K562 (cell line): ENCODE results near the gene CUL1. TPM values are rescaled to one million over a fixed set of nuclear protein-coding genes. Genes with fewer than 3 reads are reported as not detected.

Experiments
- ATAC-seq: fragments of 200-7000 bp; cut with Tn5 transposase; 3 replicates; pipeline ENCODE4 v1.9.1; 2020; ENCODE audit warnings: moderate library complexity
- BruUV-seq: library from RNA; stranded (reverse); fragments of 400-500 nt; replicated peaks from 2 replicates; lab custom pipeline; 2021; lab: Mats Ljungman, UMichigan
- CTCF ChIA-PET: fragments of 300-600 bp; formaldehyde crosslinking; extraction: SDS; loops from one replicate; lab custom pipeline; 2021; ENCODE audit warnings: low intra/inter-chr PET ratio; lab: Yijun Ruan, JAX
- POLR2A ChIA-PET: fragments of 300-600, 350-650 bp; sonication (Branson Sonifier 250); formaldehyde crosslinking; extraction: SDS; loops from one replicate; lab custom pipeline; 2021; ENCODE audit warnings: antibody characterized with exemption, inconsistent platforms; lab: Yijun Ruan, JAX
- DNase-seq, 4 experiments: peaks; one replicate each; pipeline versions ENCODE4 v3.0.0 to v3.0.0-alpha.2; 2011 to 2018; ENCODE audit warnings: low spot score in 3 of 4, mixed read lengths in 3 of 4; ENCODE audit errors: extremely low read depth in 1 of 4
- FAIRE-seq: peaks from 2 replicates; lab custom pipeline; 2011; peaks lifted over from hg19 to GRCh38; lab: Jason Lieb, UNC
- H2AFZ ChIP-seq: 2 replicates; pipeline ENCODE4 v1.6.0; 2011; ENCODE audit warnings: low read depth, low read length, control low read depth, inconsistent platforms
- H3K27ac ChIP-seq: fragments of 200-600 bp; 3 replicates; pipeline ENCODE4 v1.8.0; 2011; ENCODE audit warnings: low read depth, mild to moderate bottlenecking, control low read depth, inconsistent platforms, low read length, moderate library complexity, mixed read lengths; ENCODE audit errors: extremely low read depth
- H3K27me3 ChIP-seq, 2 experiments: fragments of 300-600 bp in 1 of 2; 2 replicates in 1 of 2; 3 replicates in 1 of 2; pipeline versions ENCODE4 v1.6.0 to v1.8.0; 2011; ENCODE audit warnings: inconsistent platforms in 2 of 2, low read length in 2 of 2, mild to moderate bottlenecking in 1 of 2, mixed read lengths in 1 of 2, moderate library complexity in 1 of 2; ENCODE audit not compliant: control insufficient read depth in 2 of 2, insufficient read depth in 2 of 2
- H3K36me3 ChIP-seq: fragments of 300-600 bp; 3 replicates; pipeline ENCODE4 v1.8.0; 2011; ENCODE audit warnings: mild to moderate bottlenecking, low read length, inconsistent platforms; ENCODE audit not compliant: control insufficient read depth, insufficient read depth
- H3K4me1 ChIP-seq, 2 experiments: fragments of 200-600 bp in 1 of 2; replicated peaks in 1 of 2; 2 replicates in 1 of 2; 3 replicates in 1 of 2; pipeline versions ENCODE4 v1.5.1 to v1.8.0; 2011; ENCODE audit warnings: inconsistent platforms in 2 of 2, low read length in 2 of 2, mild to moderate bottlenecking in 1 of 2, mixed read lengths in 1 of 2, moderate library complexity in 1 of 2; ENCODE audit not compliant: control insufficient read depth in 2 of 2, insufficient read depth in 2 of 2
- H3K4me2 ChIP-seq: 2 replicates; pipeline ENCODE4 v1.6.1; 2011; ENCODE audit warnings: low read length, control low read depth, inconsistent platforms, mixed read lengths; ENCODE audit not compliant: insufficient read depth
- H3K4me3 ChIP-seq: fragments of 200-600 bp; sonication (generic), shearing (Covaris generic); 2 replicates; pipeline ENCODE4 v1.5.1; 2016; ENCODE audit warnings: control low read depth, inconsistent platforms
- H3K79me2 ChIP-seq: fragments of 200-600 bp; 3 replicates; pipeline ENCODE4 v1.8.0; 2011; ENCODE audit warnings: low read length, inconsistent platforms; ENCODE audit not compliant: control insufficient read depth, insufficient read depth
- H3K9ac ChIP-seq, 2 experiments: 2 replicates each; pipeline versions ENCODE4 v1.6.0 to v1.6.1; 2011; ENCODE audit warnings: low read depth in 2 of 2, low read length in 2 of 2, control low read depth in 1 of 2, inconsistent platforms in 1 of 2, mild to moderate bottlenecking in 1 of 2, mixed read lengths in 1 of 2; ENCODE audit not compliant: insufficient read depth in 1 of 2
- H3K9me1 ChIP-seq: one replicate; pipeline ENCODE4 v1.6.0; 2011; ENCODE audit warnings: inconsistent platforms, mild to moderate bottlenecking, low read length, moderate library complexity; ENCODE audit not compliant: control insufficient read depth, insufficient read depth
- H3K9me3 ChIP-seq: replicated peaks from 2 replicates; pipeline ENCODE4 v1.5.1; 2011; ENCODE audit warnings: low read depth, low read length, inconsistent platforms; ENCODE audit not compliant: control insufficient read depth, insufficient read depth
- H4K20me1 ChIP-seq: replicated peaks from 2 replicates; pipeline ENCODE4 v1.6.1; 2011; ENCODE audit warnings: low read length, inconsistent platforms, mixed read lengths; ENCODE audit not compliant: control insufficient read depth, insufficient read depth
- ARID3A ChIP-seq: IDR thresholded peaks from 2 replicates; pipeline ENCODE4 v1.6.1; 2012; ENCODE audit warnings: low read depth, low read length, improper control_type of control experiment, borderline replicate concordance
- CC2D1A ChIP-seq: fragments of 450-650 bp; IDR thresholded peaks from 2 replicates; pipeline ENCODE4 v1.6.1; 2017; ENCODE audit warnings: mild to moderate bottlenecking
- CTCFL ChIP-seq: IDR thresholded peaks from 2 replicates; pipeline ENCODE4 v1.6.1; 2011; ENCODE audit warnings: borderline replicate concordance, low read depth, mild to moderate bottlenecking, moderate library complexity, low read length; ENCODE audit not compliant: insufficient read depth, poor library complexity, severe bottlenecking
- HDAC2 ChIP-seq: fragments of 450-650 bp; IDR thresholded peaks from 2 replicates; pipeline ENCODE4 v1.6.1; 2016; ENCODE audit warnings: mild to moderate bottlenecking
- LARP7 ChIP-seq: fragments of 450-650 bp; IDR thresholded peaks from 2 replicates; pipeline ENCODE4 v1.6.1; 2016
- MTF1 ChIP-seq: fragments of 250-450 bp; sonication (Bioruptor Pico); IDR thresholded peaks from 2 replicates; pipeline ENCODE4 v1.9.0; 2021; ENCODE audit warnings: moderate library complexity, mild to moderate bottlenecking, inconsistent platforms, borderline replicate concordance
- NR2C1 ChIP-seq, 2 experiments: fragments of 450-650 bp; IDR thresholded peaks; 2 replicates each; pipeline ENCODE4 v1.6.1; 2017; ENCODE audit warnings: mild to moderate bottlenecking in 2 of 2, antibody characterized with exemption in 1 of 2, inconsistent platforms in 1 of 2, missing compliant biosample characterization in 1 of 2, missing genetic modification characterization in 1 of 2
- PML ChIP-seq: IDR thresholded peaks from 2 replicates; pipeline ENCODE4 v1.6.1; 2012; ENCODE audit warnings: low read length, inconsistent platforms
- RFX1 ChIP-seq: fragments of 450-650 bp; IDR thresholded peaks from 2 replicates; pipeline ENCODE4 v1.6.1; 2016; ENCODE audit warnings: mild to moderate bottlenecking, moderate library complexity
- SIRT6 ChIP-seq: IDR thresholded peaks from one replicate; pipeline ENCODE4 v1.6.1; 2012; ENCODE audit warnings: low read depth, mild to moderate bottlenecking, control low read depth, inconsistent platforms, low read length, moderate library complexity
- SRF ChIP-seq, 2 experiments: fragments of 250-450, 450-650 bp in 1 of 2; sonication (Bioruptor Pico) in 1 of 2; sonication (generic) in 1 of 2; formaldehyde crosslinking; IDR thresholded peaks; 2 replicates each; pipeline versions ENCODE4 v1.5.0 to v1.5.1; 2020 to 2022; ENCODE audit warnings: mild to moderate bottlenecking in 1 of 2, missing genetic modification reagents in 1 of 2
- ZNF224 ChIP-seq: sonication (generic); formaldehyde crosslinking; IDR thresholded peaks from 2 replicates; pipeline ENCODE4 v1.8.0; 2022; ENCODE audit warnings: mild to moderate bottlenecking, missing genetic modification reagents
- ZNF778 ChIP-seq: fragments of 450-650 bp; formaldehyde crosslinking; IDR thresholded peaks from 2 replicates; pipeline ENCODE4 v1.4.0; 2020; ENCODE audit warnings: mild to moderate bottlenecking, moderate library complexity
- WGBS: fragments of 100-300 bp; shearing (Covaris generic); methylation state at CpG from one replicate; pipeline ENCODE4 v1.1.6; 2016; ENCODE audit warnings: low coverage, mixed read lengths; ENCODE audit not compliant: insufficient coverage; ENCODE audit errors: missing lambda C conversion rate; 5-methylcytosine and 5-hydroxymethylcytosine counted together
- in situ Hi-C: fragments of 300-500 bp; cut with MboI; formaldehyde crosslinking; loops from 4 replicates; pipeline ENCODE4 v1.15.0; 2018; ENCODE audit warnings: inconsistent platforms, mixed read lengths
- intact Hi-C: fragments of 100-400 bp; cut with micrococcal nuclease; formaldehyde crosslinking; loops from 2 replicates; pipeline ENCODE4 v1.14.2; 2022
- polyA plus RNA-seq, 8 experiments: library from polyadenylated mRNA; depleted of rRNA in 4 of 8; stranded (reverse) in 5 of 8; unstranded in 3 of 8; fragments of >200 nt; fragmentation: Nextera tagmentation in 2 of 8; fragmentation: Illumina TruSeq in 1 of 8; extraction: Ambion mirVana in 2 of 8; extraction: Trizol in 1 of 8; gene quantifications; 2 replicates each; pipeline versions ENCODE4 v1.2.1 to v1.2.3, GENCODE V29; 2011 to 2014; ENCODE audit warnings: inconsistent platforms in 1 of 8, missing spikeins in 1 of 8
- total RNA-seq, 7 experiments: library from RNA; depleted of rRNA in 6 of 7; stranded (reverse); fragments of >200 nt in 6 of 7; fragmentation: Illumina TruSeq in 2 of 7; extraction: Trizol in 2 of 7; gene quantifications; 2 replicates each; pipeline versions ENCODE4 v1.2.1 to v1.2.3, GENCODE V29; 2011 to 2021; ENCODE audit warnings: low replicate concordance in 1 of 7
- TF ChIP-seq, protein P1 (sequence below): fragments of 450-650 bp; IDR thresholded peaks from 2 replicates; pipeline ENCODE4 v1.7.1; 2018; ENCODE audit warnings: mild to moderate bottlenecking, low read depth; ENCODE audit not compliant: partially characterized antibody

CUL1 gene
- total and polyA plus RNA-seq, 9 of the 15 experiments (the other 6 are each of a cell fraction or from before 2014, with no cell fraction given): 31.5 to 107 (median 96.5) TPM

DNA sequence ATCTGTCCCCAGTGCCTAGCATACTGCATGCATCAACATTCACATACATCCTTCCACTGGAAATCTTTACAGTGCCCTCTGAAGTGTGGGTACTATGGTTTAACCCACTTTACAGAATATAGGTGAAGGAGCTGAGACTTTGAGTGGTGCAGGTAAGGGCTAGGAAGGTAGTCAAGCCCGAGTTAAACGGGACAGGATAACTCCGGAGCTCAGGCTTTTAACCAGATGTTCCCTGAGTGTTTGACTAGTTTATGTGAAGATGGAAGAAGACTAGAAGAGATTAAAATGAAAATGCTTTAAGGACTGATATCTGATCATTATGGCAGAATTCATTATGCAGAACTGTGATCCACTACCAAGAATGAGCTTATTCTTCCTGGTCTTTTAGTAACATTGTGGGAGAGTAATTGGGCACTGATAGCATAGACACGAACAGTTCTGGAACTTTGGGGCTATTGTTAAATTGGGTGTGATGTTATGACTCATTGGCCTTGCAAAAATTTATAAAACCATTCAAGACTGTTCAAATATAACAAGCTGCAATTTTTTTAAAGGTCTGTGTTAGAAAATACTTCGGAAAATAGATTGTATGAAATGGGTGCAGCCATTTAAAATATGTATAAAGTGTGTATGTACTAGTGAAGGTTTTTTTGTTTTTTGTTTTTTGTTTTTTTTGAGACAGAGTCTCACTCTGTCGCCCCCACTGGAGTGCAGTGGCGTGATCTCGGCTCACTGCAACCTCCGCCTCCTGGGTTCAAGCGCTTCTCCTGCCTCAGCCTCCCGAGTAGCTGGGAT lies 4.4 kb downstream of the CUL1 start:
- H3K27ac ChIP-seq: no peak overlapping the region; the same call in 2 of the 3 replicates
- no peak overlapping the region for H2AFZ ChIP-seq
- peaks cover 19 to 58% of the 10 kb centered on the region in 2 experiments for H3K4me1 ChIP-seq
- peak overlapping the region; percentile 56 for H3K4me2 ChIP-seq
- in situ Hi-C loops: no loop called here
- FAIRE-seq (no peak), DNase-seq (no peak), ATAC-seq (no peak)
- POLR2A ChIA-PET: interaction anchor here (0.5 to 7.1 kb wide), 3 partner anchors 9 to 280 kb away, joined by 3 to 44 read pairs (median 12); no protein-coding TSS in a partner anchor
- peaks cover 19% of the 10 kb centered on the region for H3K9me1 ChIP-seq
- WGBS: 27% methylated on average over 11 of the region's 11 CpGs
- no TSS peak for BruUV-seq
- H3K36me3 ChIP-seq: no peaks in the 10 kb centered on the region; the same call in 2 of the 3 replicates
- peak overlapping the region; percentile 16 to 90; a peak in 2 of 4 replicates for H3K9ac ChIP-seq
- H3K79me2 ChIP-seq: peaks cover 97% of the 10 kb centered on the region
- intact Hi-C loops: loop anchor here (5.0 kb wide), 2 partner anchors 89 to 126 kb away; no protein-coding TSS in a partner anchor
- no peaks in the 10 kb centered on the region for H3K9me3 ChIP-seq
- H4K20me1 ChIP-seq: peaks cover 58% of the 10 kb centered on the region
- no peak overlapping the region for H3K4me3 ChIP-seq
- no peaks in the 10 kb centered on the region for H3K27me3 ChIP-seq
- CTCF ChIA-PET: no interaction called here
- TF ChIP-seq SRF (CRISPR knock-in tag; IDR thresholded peaks at IDR 0.05): 0 out of 4 replicates have a peak, but pooled peaks of 1 of the 2 experiments have one; percentile 7
- TF ChIP-seq ARID3A: no peak
- peak; percentile 45; the same call in 1 of the 2 replicates for TF ChIP-seq NR2C1 (IDR thresholded peaks at IDR 0.05)
- no peak for TF ChIP-seq NR2C1 (tag; IDR thresholded peaks at IDR 0.05)
- no peak for TF ChIP-seq SIRT6
- TF ChIP-seq ZNF224: no peak
- TF ChIP-seq ZNF778 (CRISPR knock-in tag): no peak
- TF ChIP-seq MTF1 (CRISPR knock-in tag): no peak
- peak; percentile 85 for TF ChIP-seq CC2D1A
- no peak for TF ChIP-seq RFX1
- peak; percentile 23 for TF ChIP-seq CTCFL
- 0 out of 2 replicates have a peak, but pooled peaks have one; percentile 89 for TF ChIP-seq LARP7
- no peak for TF ChIP-seq PML
- TF ChIP-seq, protein P1, sequence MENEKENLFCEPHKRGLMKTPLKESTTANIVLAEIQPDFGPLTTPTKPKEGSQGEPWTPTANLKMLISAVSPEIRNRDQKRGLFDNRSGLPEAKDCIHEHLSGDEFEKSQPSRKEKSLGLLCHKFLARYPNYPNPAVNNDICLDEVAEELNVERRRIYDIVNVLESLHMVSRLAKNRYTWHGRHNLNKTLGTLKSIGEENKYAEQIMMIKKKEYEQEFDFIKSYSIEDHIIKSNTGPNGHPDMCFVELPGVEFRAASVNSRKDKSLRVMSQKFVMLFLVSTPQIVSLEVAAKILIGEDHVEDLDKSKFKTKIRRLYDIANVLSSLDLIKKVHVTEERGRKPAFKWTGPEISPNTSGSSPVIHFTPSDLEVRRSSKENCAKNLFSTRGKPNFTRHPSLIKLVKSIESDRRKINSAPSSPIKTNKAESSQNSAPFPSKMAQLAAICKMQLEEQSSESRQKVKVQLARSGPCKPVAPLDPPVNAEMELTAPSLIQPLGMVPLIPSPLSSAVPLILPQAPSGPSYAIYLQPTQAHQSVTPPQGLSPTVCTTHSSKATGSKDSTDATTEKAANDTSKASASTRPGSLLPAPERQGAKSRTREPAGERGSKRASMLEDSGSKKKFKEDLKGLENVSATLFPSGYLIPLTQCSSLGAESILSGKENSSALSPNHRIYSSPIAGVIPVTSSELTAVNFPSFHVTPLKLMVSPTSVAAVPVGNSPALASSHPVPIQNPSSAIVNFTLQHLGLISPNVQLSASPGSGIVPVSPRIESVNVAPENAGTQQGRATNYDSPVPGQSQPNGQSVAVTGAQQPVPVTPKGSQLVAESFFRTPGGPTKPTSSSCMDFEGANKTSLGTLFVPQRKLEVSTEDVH: peak; percentile 18
- TF ChIP-seq HDAC2: peak; percentile 70; the same call in 1 of the 2 replicates
